Left lung (tissue), 10 donors: Measurements from ENCODE around the gene FOXP4. TPM values are rescaled to one million over a fixed set of nuclear protein-coding genes. Genes with fewer than 3 reads are reported as not detected.

ENCODE experiments used
- ATAC-seq: fragments of 200-7000 bp; cut with Tn5 transposase; one replicate; pipeline ENCODE4 v1.9.1; 2020; ENCODE audit warnings: moderate library complexity
- DNase-seq, 4 donors: peaks; one replicate each; pipeline ENCODE4 v3.0.0-alpha.2; 2013 to 2020
- H3K27ac ChIP-seq, 2 donors: fragments of 200-600 bp; sonication (generic) in 1 of 2; one replicate each; pipeline versions ENCODE4 v1.5.0 to v1.8.0; 2020 to 2021
- H3K27me3 ChIP-seq, 2 donors: fragments of 200-600 bp; sonication (generic) in 1 of 2; one replicate each; pipeline versions ENCODE4 v1.5.0 to v1.8.0; 2020 to 2021
- H3K36me3 ChIP-seq, 2 donors: fragments of 200-600 bp; sonication (generic) in 1 of 2; one replicate each; pipeline versions ENCODE4 v1.5.0 to v1.8.0; 2020 to 2021
- H3K4me1 ChIP-seq, 2 donors: fragments of 200-600 bp; one replicate each; pipeline ENCODE4 v1.8.0; 2021
- H3K4me3 ChIP-seq, 2 donors: fragments of 200-600 bp; sonication (generic) in 1 of 2; one replicate each; pipeline versions ENCODE4 v1.5.0 to v1.8.0; 2020 to 2021; ENCODE audit warnings: mild to moderate bottlenecking in 1 of 2
- H3K9me3 ChIP-seq, 2 donors: fragments of 200-600 bp; sonication (generic) in 1 of 2; one replicate each; pipeline versions ENCODE4 v1.5.0 to v1.8.0; 2020 to 2021
- CTCF ChIP-seq, 2 donors: fragments of 200-600 bp; sonication (generic) in 1 of 2; IDR thresholded peaks; one replicate each; pipeline versions ENCODE4 v1.5.0 to v1.8.0; 2021; ENCODE audit warnings: antibody characterized with exemption in 2 of 2
- intact Hi-C, 2 donors: fragments of 100-400 bp; cut with DNase I; formaldehyde crosslinking; loops; one replicate each; pipeline versions ENCODE4 v1.11.2 to v1.14.2; 2022
- polyA plus RNA-seq, 6 donors: library from polyadenylated mRNA; unstranded; fragments of 120-200 nt; gene quantifications; one replicate each; pipeline ENCODE4 v1.2.1, GENCODE V29; 2013; ENCODE audit not compliant: insufficient read length in 6 of 6
- total RNA-seq, 2 donors: library from RNA; stranded (reverse); fragmentation: NEBNext Ultra II Directional; extraction: Animal tissue kit (Norgen Biotek cat#: 25700); gene quantifications; one replicate each; pipeline ENCODE4 v1.2.1, GENCODE V29; 2021
- donor health status: DM: no; HTN: yes; CAD: no.
- donor health status: DM: no; HTN: no; CAD: no.

FOXP4 gene
- total and polyA plus RNA-seq, 8 donors = 26.9 to 77.9 (median 60.2) TPM

- ATAC-seq = no peak
- peaks cover 0 to 9% of the 10 kb centered on the region in 2 donors for H3K36me3 ChIP-seq
Observed at GRCh38 chr6:41648070-41648585, 101.9 kb downstream of the FOXP4 start.

GRCh38 chr6:41648921-41649320 lies 102.7 kb downstream of the FOXP4 start:
- no peak for ATAC-seq
- Histone ChIP-seq H3K27me3 (no peaks in the 10 kb centered on the region), H3K4me1 (no peaks in the 10 kb centered on the region), H3K36me3 (peaks cover 0 to 9% of the 10 kb centered on the region in 2 donors), H3K9me3 (no peaks in the 10 kb centered on the region), H3K27ac (no peak overlapping the region), H3K4me3 (no peak overlapping the region)
- no peak for TF ChIP-seq CTCF (IDR thresholded peaks at IDR 0.05)
- DNase-seq = no peak
- intact Hi-C loops = no loop called here

More at GRCh38 chr6:41648070-41648585, 101.9 kb downstream of the FOXP4 start:
- H3K27me3 ChIP-seq = no peaks in the 10 kb centered on the region
- H3K4me1 ChIP-seq = no peaks in the 10 kb centered on the region
- H3K4me3 ChIP-seq = no peak overlapping the region
- no peak overlapping the region for H3K27ac ChIP-seq
- no peak for TF ChIP-seq CTCF (IDR thresholded peaks at IDR 0.05)
- H3K9me3 ChIP-seq = no peaks in the 10 kb centered on the region
- no peak for DNase-seq
- intact Hi-C loops = no loop called here

- no peak for ATAC-seq
- H3K36me3 ChIP-seq = peaks cover 0 to 9% of the 10 kb centered on the region in 2 donors
Observed at GRCh38 chr6:41649596-41649995, 103.4 kb downstream of the FOXP4 start.

GRCh38 chr6:41650120-41650519 lies 103.9 kb downstream of the FOXP4 start:
- Histone ChIP-seq H3K9me3 (no peaks in the 10 kb centered on the region), H3K27me3 (no peaks in the 10 kb centered on the region)
- intact Hi-C loops = no loop called here

More at GRCh38 chr6:41649596-41649995, 103.4 kb downstream of the FOXP4 start:
- H3K4me1 ChIP-seq = no peaks in the 10 kb centered on the region
- no peak overlapping the region for H3K27ac ChIP-seq
- H3K9me3 ChIP-seq = no peaks in the 10 kb centered on the region
- no peak for TF ChIP-seq CTCF (IDR thresholded peaks at IDR 0.05)
- intact Hi-C loops = no loop called here
- H3K4me3 ChIP-seq = no peak overlapping the region
- DNase-seq = no peak
- no peaks in the 10 kb centered on the region for H3K27me3 ChIP-seq

More at GRCh38 chr6:41650120-41650519, 103.9 kb downstream of the FOXP4 start:
- Histone ChIP-seq H3K4me3 (no peak overlapping the region), H3K36me3 (peaks cover 0 to 9% of the 10 kb centered on the region in 2 donors), H3K27ac (no peak overlapping the region), H3K4me1 (no peaks in the 10 kb centered on the region)
- DNase-seq (no peak), ATAC-seq (no peak)
- TF ChIP-seq CTCF (IDR thresholded peaks at IDR 0.05) = no peak
